ENCODE results near the gene PLBD1.

The PLBD1 gene

GRCh38 chr12:14537088-14537487 lies 30.6 kb downstream of the PLBD1 start:
- DNase-seq (ENCODE audit: low read depth in 1 of 2, low spot score in 1 of 2) = no peak
- Histone ChIP-seq H3K27me3 (ENCODE audit: insufficient read depth, poor library complexity, severe bottlenecking) (no peaks in the 10 kb centered on the region), H3K4me3 (replicated peaks; ENCODE audit: insufficient read depth, low read length) (no peak overlapping the region), H3K27ac (replicated peaks) (no peak overlapping the region)
- TF ChIP-seq GABPA (IDR thresholded peaks at IDR 0.05; ENCODE audit: low read depth) (no peak), SPI1 (IDR thresholded peaks at IDR 0.05; ENCODE audit: borderline replicate concordance, low read depth) (no peak), CTCF (IDR thresholded peaks at IDR 0.05; ENCODE audit: insufficient read depth, low read length) (no peak), POLR2AphosphoS5 (IDR thresholded peaks at IDR 0.05; ENCODE audit: low read depth) (no peak), REST (IDR thresholded peaks at IDR 0.05; ENCODE audit: insufficient replicate concordance, low read depth) (no peak)

GRCh38 chr12:14532152-14532551 lies 35.5 kb downstream of the PLBD1 start:
- H3K27ac ChIP-seq (replicated peaks) = no peak overlapping the region
- TF ChIP-seq SPI1 (IDR thresholded peaks at IDR 0.05; ENCODE audit: borderline replicate concordance, low read depth) = no peak
- no peak for TF ChIP-seq GABPA (IDR thresholded peaks at IDR 0.05; ENCODE audit: low read depth)
- TF ChIP-seq POLR2AphosphoS5 (IDR thresholded peaks at IDR 0.05; ENCODE audit: low read depth) = no peak
- no peak for TF ChIP-seq REST (IDR thresholded peaks at IDR 0.05; ENCODE audit: insufficient replicate concordance, low read depth)
- no peak for TF ChIP-seq CTCF (IDR thresholded peaks at IDR 0.05; ENCODE audit: insufficient read depth, low read length)

GRCh38 chr12:14525964-14526363 lies 41.7 kb downstream of the PLBD1 start:
- DNase-seq (ENCODE audit: low read depth in 1 of 2, low spot score in 1 of 2) = no peak
- TF ChIP-seq CTCF (IDR thresholded peaks at IDR 0.05; ENCODE audit: insufficient read depth, low read length) (no peak), REST (IDR thresholded peaks at IDR 0.05; ENCODE audit: insufficient replicate concordance, low read depth) (no peak), SPI1 (IDR thresholded peaks at IDR 0.05; ENCODE audit: borderline replicate concordance, low read depth) (no peak), GABPA (IDR thresholded peaks at IDR 0.05; ENCODE audit: low read depth) (no peak), POLR2AphosphoS5 (IDR thresholded peaks at IDR 0.05; ENCODE audit: low read depth) (no peak)
- no peak overlapping the region for H3K27ac ChIP-seq (replicated peaks)
- H3K27me3 ChIP-seq (ENCODE audit: insufficient read depth, poor library complexity, severe bottlenecking) = no peaks in the 10 kb centered on the region
- no peak overlapping the region for H3K4me3 ChIP-seq (replicated peaks; ENCODE audit: insufficient read depth, low read length)

More at GRCh38 chr12:14532152-14532551, 35.5 kb downstream of the PLBD1 start:
- no peak overlapping the region for H3K4me3 ChIP-seq (replicated peaks; ENCODE audit: insufficient read depth, low read length)
- H3K27me3 ChIP-seq (ENCODE audit: insufficient read depth, poor library complexity, severe bottlenecking) = no peaks in the 10 kb centered on the region
- no peak for DNase-seq (ENCODE audit: low read depth in 1 of 2, low spot score in 1 of 2)
